HG03280 (cell line): Measurements from ENCODE around the gene MAMSTR.
"Not testable (repeated sequence)": the region's sequence is repeated elsewhere in the genome, so short reads cannot be mapped to it uniquely, and the experiment has no call there.

Source experiments
- ATAC-seq: cut with Tn5 transposase; IDR thresholded peaks from one replicate; pipeline ENCODE4 v1.9.1; 2021; ENCODE audit warnings: mild to moderate bottlenecking, moderate library complexity; ENCODE audit not compliant: unreplicated experiment

The MAMSTR gene

GRCh38 chr19:48689449-48689848 is 30.1 kb downstream of the MAMSTR start:
- ATAC-seq, result no peak

GRCh38 chr19:48687776-48688175 is 31.7 kb downstream of the MAMSTR start:
- no peak for ATAC-seq

- not testable (repeated sequence) for ATAC-seq
Observed at GRCh38 chr19:48686637-48687036, 32.9 kb downstream of the MAMSTR start.

- ATAC-seq, result no peak
Observed at GRCh38 chr19:48686088-48686487, 33.4 kb downstream of the MAMSTR start.

GRCh38 chr19:48685583-48685982 is 33.9 kb downstream of the MAMSTR start:
- ATAC-seq, result no peak

GRCh38 chr19:48683349-48683748 is 36.2 kb downstream of the MAMSTR start:
- ATAC-seq, result no peak

- ATAC-seq, result no peak
Observed at GRCh38 chr19:48681127-48681470, 38.4 kb downstream of the MAMSTR start.

- ATAC-seq, result no peak
Observed at GRCh38 chr19:48680436-48681126, 38.9 kb downstream of the MAMSTR start.

- not testable (repeated sequence) for ATAC-seq
Observed at GRCh38 chr19:48680006-48680405, 39.5 kb downstream of the MAMSTR start.

- no peak for ATAC-seq
Observed at GRCh38 chr19:48678201-48678600, 41.3 kb downstream of the MAMSTR start.

- ATAC-seq, result no peak
Observed at GRCh38 chr19:48676887-48677286, 42.6 kb downstream of the MAMSTR start.

GRCh38 chr19:48676487-48676886 is 43.0 kb downstream of the MAMSTR start:
- no peak for ATAC-seq

- no peak for ATAC-seq
Observed at GRCh38 chr19:48674921-48675824, 44.4 kb downstream of the MAMSTR start.

GRCh38 chr19:48674216-48674809 is 45.2 kb downstream of the MAMSTR start:
- ATAC-seq, result no peak

GRCh38 chr19:48673436-48674100 is 46.0 kb downstream of the MAMSTR start:
- no peak for ATAC-seq

- ATAC-seq, result no peak
Observed at GRCh38 chr19:48672994-48673393, 46.5 kb downstream of the MAMSTR start, which contains the start of gene NTN5. Gene NTN5 (minus strand): TSS chr19:48673017. CDS start chr19:48670986, 2,031 bp downstream.

GRCh38 chr19:48671446-48671995 is 48.0 kb downstream of the MAMSTR start:
- no peak for ATAC-seq

- no peak for ATAC-seq
Observed at GRCh38 chr19:48670699-48671445, 48.7 kb downstream of the MAMSTR start.

- no peak for ATAC-seq
Observed at GRCh38 chr19:48669903-48670668, 49.4 kb downstream of the MAMSTR start.
